ENCODE measurements around the gene PRKAG2.

The PRKAG2 gene

DNA sequence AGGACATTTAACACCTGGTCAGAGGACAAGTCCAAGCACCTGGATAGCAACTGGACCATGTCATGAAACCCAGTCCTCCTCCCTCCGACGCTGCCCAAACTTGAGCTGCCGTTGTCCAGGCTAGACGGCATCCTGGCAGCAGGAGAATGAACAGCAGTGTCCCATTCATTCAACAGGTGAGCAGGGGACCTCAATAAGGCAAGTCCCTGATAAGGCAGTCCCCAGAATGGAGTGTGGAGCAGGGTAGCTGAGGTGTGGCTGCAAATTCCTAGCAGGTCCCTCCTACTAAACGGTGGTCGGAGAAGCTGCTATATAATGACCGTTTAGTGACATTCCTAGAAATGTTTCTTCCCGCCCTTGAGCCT is 169.8 kb downstream of the PRKAG2 start:
- Histone ChIP-seq H3K9me3 (no peaks in the 10 kb centered on the region), H3K4me3 (ENCODE audit: low read depth, low read length) (no peak overlapping the region), H3K4me1 (peaks cover 11% of the 10 kb centered on the region), H3K27me3 (no peaks in the 10 kb centered on the region), H3K36me3 (no peaks in the 10 kb centered on the region)
- DNase-seq, result no peak
- no peak for TF ChIP-seq CTCF (IDR thresholded peaks at IDR 0.05; ENCODE audit: low read depth, low read length)

DNA sequence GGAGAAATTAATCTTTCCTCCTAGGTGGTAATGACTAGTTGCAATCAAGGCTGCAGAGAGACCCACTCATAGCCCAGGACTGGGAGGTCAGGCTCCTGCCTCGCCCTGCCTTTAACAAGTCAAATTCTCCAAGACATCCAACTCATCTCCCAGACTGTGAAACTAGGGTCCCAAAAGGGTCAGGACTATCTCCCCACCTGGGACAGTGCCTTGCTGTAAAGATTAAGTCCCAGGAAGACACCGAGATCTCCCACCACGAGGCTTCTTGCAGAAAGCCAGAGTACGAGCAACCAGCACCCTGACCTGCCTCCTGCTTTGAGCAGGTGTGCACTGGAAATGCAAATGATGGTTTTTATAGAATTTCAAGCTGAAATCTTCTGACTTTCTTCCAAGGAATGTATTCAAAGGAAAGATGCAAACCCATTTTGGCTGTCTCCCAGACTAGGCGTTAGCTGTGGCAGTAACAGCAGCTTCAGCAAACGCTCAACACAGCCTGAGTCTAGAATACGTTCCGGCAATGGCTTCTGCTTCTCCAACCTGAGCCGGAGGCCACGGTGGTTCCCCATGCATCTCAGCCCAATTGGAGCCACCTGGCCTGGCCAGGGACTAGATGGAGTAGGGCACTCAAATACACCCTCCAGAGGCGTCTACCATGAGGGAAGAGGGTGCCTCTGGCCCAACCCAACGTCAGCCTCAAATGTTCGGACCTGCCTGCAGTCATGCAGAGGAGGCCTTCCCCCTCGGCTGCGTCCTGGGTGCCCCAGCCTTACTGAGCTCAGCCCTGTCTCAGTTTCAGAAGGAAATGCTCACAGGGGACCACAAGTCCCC is 170.4 kb downstream of the PRKAG2 start:
- H3K9me3 ChIP-seq, result no peaks in the 10 kb centered on the region
- no peaks in the 10 kb centered on the region for H3K27me3 ChIP-seq
- H3K4me3 ChIP-seq (ENCODE audit: low read depth, low read length), result no peak overlapping the region
- no peak for DNase-seq
- H3K36me3 ChIP-seq, result no peaks in the 10 kb centered on the region
- peaks cover 11% of the 10 kb centered on the region for H3K4me1 ChIP-seq
- TF ChIP-seq CTCF (IDR thresholded peaks at IDR 0.05; ENCODE audit: low read depth, low read length), result no peak

DNA sequence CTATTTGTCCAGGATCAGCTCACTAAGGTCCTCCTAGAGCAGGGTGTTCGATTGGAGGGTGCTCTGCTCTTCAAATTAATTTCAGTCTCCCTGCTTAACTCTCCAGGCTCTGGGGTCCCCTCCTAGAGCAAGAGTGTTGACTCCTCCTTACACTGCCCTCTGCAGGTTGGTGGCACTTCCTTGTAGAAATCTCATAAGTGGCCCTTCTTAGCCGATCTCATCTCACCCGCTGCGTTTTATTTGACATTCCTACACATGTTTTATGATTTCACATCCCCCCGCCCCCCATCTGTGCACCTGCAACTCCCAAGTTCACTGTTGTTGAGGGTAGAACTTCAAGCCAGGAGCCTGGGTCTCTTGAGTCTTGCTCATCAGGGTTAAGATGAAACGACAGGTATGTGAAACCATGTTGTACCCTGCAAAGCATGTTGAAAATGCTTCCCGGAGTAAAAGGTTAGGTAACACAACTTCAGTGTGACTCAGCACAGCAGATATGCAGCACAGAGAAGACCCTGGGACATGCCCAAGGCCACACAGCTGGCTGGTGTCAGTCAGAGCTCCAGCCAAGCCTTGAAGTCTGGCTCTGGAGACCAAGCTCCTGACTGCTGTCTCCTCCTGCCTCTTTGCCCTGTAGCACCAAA is 171.2 kb downstream of the PRKAG2 start:
- Histone ChIP-seq H3K4me3 (ENCODE audit: low read depth, low read length) (peak overlapping the region; percentile 38), H3K9me3 (no peaks in the 10 kb centered on the region), H3K4me1 (peaks cover 11% of the 10 kb centered on the region), H3K27me3 (no peaks in the 10 kb centered on the region), H3K36me3 (no peaks in the 10 kb centered on the region)
- DNase-seq, result peak; percentile 68
- peak; percentile 84 for TF ChIP-seq CTCF (IDR thresholded peaks at IDR 0.05; ENCODE audit: low read depth, low read length)

DNA sequence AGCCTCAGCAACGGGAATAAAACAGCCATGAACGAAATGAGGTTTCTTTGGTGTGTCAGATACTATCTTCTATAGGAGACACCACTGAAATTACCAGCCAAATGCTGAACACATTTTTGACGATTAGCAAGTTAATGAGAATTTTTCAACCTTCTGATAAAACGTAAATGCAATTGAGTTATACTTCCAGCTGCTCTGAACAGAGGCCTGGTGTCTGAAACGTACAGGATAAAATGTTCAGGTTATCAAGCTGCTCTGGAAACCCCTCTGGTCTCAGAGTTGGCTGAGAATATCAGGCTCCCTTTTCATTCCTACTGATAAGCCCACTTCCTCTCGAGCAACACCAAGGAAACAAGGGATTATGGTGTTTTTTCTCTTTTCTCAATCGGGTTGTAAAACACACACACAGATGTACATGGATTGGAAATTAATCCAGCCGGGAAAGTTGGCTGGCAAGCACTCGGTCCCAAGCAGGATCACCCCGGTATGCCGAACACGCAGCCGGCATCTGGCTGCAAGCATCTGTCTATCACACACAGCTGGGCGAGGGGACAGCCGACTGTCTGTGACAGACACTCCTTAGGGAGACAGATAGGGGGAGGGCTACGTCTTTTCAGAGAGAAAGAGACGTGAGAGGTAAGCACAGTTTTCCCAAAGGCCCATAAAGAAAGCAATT is 171.8 kb downstream of the PRKAG2 start:
- DNase-seq, result peak; percentile 74
- Histone ChIP-seq H3K4me1 (peaks cover 11% of the 10 kb centered on the region), H3K4me3 (ENCODE audit: low read depth, low read length) (peak overlapping the region; percentile 38), H3K9me3 (no peaks in the 10 kb centered on the region), H3K36me3 (no peaks in the 10 kb centered on the region), H3K27me3 (no peaks in the 10 kb centered on the region)
- no peak for TF ChIP-seq CTCF (IDR thresholded peaks at IDR 0.05; ENCODE audit: low read depth, low read length)

GRCh38 chr7:151704299-151704959 is 172.5 kb downstream of the PRKAG2 start:
- Histone ChIP-seq H3K36me3 (no peaks in the 10 kb centered on the region), H3K4me1 (peaks cover 11% of the 10 kb centered on the region), H3K9me3 (no peaks in the 10 kb centered on the region), H3K27me3 (no peaks in the 10 kb centered on the region), H3K4me3 (ENCODE audit: low read depth, low read length) (peak overlapping the region; percentile 38)
- no peak for DNase-seq
- TF ChIP-seq CTCF (IDR thresholded peaks at IDR 0.05; ENCODE audit: low read depth, low read length), result no peak

Data from BE2C (cell line).